ENCODE measurements around the gene GLE1.

Gene GLE1

GRCh38 chr9:128523199-128523925, 18.8 kb downstream of the GLE1 start:
- Mint-ChIP-seq H3K27ac (no peak overlapping the region), H3K4me3 (no peak overlapping the region), H3K36me3 (peaks cover 96% of the 10 kb centered on the region), H3K9me3 (no peaks in the 10 kb centered on the region), H3K4me1 (no peaks in the 10 kb centered on the region)
- ATAC-seq: no peak
- DNase-seq (ENCODE audit: low spot score in 2 of 2): no peak

DNA sequence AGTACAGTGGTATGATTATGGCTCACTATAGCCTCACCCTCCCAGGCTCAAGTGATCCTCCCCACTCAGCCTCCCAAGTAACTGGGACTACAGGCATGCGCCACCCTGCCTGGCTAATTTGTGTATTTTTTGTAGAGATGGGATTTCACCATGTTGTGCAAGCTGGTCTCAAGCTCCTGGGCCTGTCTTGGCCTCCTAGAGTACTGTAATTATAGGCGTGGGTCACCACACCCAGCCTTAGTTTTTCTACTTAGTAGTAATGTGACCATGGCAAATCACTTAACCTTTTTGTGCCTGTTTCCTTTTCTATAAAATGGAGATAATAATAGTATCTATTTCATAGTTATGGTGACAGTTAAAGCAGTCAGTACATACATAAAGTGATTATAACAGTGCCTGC, 22.2 kb downstream of the GLE1 start:
- peaks cover 100% of the 10 kb centered on the region for H3K36me3 Mint-ChIP-seq
- no peak overlapping the region for H3K4me3 Mint-ChIP-seq
- ATAC-seq: no peak

GRCh38 chr9:128528445-128529160, 24.1 kb downstream of the GLE1 start:
- H3K27ac Mint-ChIP-seq: no peak overlapping the region
- ATAC-seq: no peak
- peaks cover 100% of the 10 kb centered on the region for H3K36me3 Mint-ChIP-seq
- no peak for DNase-seq (ENCODE audit: low spot score in 2 of 2)
- H3K9me3 Mint-ChIP-seq: no peaks in the 10 kb centered on the region
- H3K4me1 Mint-ChIP-seq: no peaks in the 10 kb centered on the region
- H3K4me3 Mint-ChIP-seq: no peak overlapping the region

More for the DNA sequence above, 22.2 kb downstream of the GLE1 start:
- H3K9me3 Mint-ChIP-seq: no peaks in the 10 kb centered on the region
- H3K27ac Mint-ChIP-seq: no peak overlapping the region
- no peaks in the 10 kb centered on the region for H3K4me1 Mint-ChIP-seq
- DNase-seq (ENCODE audit: low spot score in 2 of 2): no peak

GRCh38 chr9:128529191-128529590, 24.7 kb downstream of the GLE1 start:
- Mint-ChIP-seq H3K4me1 (no peaks in the 10 kb centered on the region), H3K36me3 (peaks cover 100% of the 10 kb centered on the region), H3K9me3 (no peaks in the 10 kb centered on the region), H3K4me3 (no peak overlapping the region), H3K27ac (no peak overlapping the region)
- ATAC-seq: no peak
- DNase-seq (ENCODE audit: low spot score in 2 of 2): no peak

DNA sequence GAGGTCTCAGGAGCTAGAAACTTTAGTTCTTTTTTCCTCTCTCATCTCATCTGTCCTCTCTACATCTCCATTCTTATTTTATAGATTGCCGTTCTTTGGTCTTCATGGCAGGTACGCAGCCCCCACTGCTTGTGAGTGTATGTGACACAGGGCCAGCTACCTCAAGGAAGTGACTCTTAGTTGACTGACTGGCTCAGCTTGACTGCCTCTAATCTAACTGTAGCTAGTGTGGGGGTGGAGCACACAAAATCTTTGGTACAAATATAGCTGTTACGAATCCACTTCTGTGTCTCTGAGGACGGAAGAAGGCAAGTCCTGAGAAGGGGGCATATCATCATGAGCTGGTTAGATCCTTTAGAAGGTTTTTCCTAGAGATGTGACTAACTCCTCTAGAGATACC, 28.1 kb downstream of the GLE1 start:
- no peak for ATAC-seq
- Mint-ChIP-seq H3K36me3 (peaks cover 100% of the 10 kb centered on the region), H3K4me3 (no peak overlapping the region), H3K27ac (peak overlapping the region; percentile 21), H3K4me1 (no peaks in the 10 kb centered on the region), H3K9me3 (no peaks in the 10 kb centered on the region)
- no peak for DNase-seq (ENCODE audit: low spot score in 2 of 2)

- no peak for DNase-seq (ENCODE audit: low spot score in 2 of 2)
- H3K36me3 Mint-ChIP-seq: peaks cover 83% of the 10 kb centered on the region
- no peak overlapping the region for H3K4me3 Mint-ChIP-seq
- no peaks in the 10 kb centered on the region for H3K9me3 Mint-ChIP-seq
- ATAC-seq: no peak
- H3K4me1 Mint-ChIP-seq: peaks cover 12% of the 10 kb centered on the region
- no peak overlapping the region for H3K27ac Mint-ChIP-seq
Measured at GRCh38 chr9:128540634-128541360, 36.3 kb downstream of the GLE1 start.

DNA sequence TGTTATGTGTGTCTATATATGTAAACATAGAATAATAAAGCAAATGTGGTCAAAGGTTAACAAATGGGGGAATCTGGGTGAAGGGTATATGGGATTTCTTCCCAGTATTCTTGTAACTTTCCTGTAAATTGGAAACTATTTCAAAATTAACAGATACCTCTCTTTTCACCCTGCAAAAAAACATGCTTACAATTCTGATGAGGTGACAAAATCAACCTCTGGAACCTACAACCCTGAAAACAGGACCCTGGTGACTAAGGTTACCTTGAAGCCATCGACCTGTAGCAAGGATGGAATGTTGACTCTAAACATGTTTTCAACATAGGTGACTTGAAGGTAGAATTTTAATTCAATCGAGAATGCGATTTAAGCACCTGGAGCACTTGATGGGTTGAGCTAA, 42.0 kb downstream of the GLE1 start:
- no peak for DNase-seq (ENCODE audit: low spot score in 2 of 2)
- Mint-ChIP-seq H3K9me3 (no peaks in the 10 kb centered on the region), H3K4me1 (peaks cover 24% of the 10 kb centered on the region), H3K36me3 (peaks cover 26% of the 10 kb centered on the region), H3K27ac (no peak overlapping the region), H3K4me3 (no peak overlapping the region)
- no peak for ATAC-seq

DNA sequence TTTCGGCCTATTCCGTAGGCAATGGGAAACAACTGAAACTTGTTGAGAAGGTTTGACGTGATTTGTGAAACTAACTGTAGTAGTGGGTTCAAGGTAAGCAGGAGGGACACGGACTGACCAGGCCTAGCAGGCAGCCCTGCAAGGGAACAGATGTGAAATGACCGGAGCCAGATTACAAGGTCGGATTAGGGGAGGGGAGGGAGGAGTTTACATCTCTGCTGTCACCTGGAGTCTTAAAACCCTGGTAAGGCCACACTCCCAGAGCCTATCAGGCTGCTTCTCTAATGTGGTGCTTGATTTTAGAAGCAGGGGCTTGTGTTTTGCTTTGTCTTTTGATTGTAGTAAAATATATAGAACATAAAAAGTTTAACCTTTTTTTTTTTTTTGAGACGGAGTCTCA, 44.4 kb downstream of the GLE1 start:
- Mint-ChIP-seq H3K4me3 (no peak overlapping the region), H3K9me3 (no peaks in the 10 kb centered on the region), H3K27ac (peak overlapping the region; percentile 81), H3K36me3 (peaks cover 2% of the 10 kb centered on the region), H3K4me1 (peaks cover 30% of the 10 kb centered on the region)
- ATAC-seq (no peak), DNase-seq (ENCODE audit: low spot score in 2 of 2) (no peak)

DNA sequence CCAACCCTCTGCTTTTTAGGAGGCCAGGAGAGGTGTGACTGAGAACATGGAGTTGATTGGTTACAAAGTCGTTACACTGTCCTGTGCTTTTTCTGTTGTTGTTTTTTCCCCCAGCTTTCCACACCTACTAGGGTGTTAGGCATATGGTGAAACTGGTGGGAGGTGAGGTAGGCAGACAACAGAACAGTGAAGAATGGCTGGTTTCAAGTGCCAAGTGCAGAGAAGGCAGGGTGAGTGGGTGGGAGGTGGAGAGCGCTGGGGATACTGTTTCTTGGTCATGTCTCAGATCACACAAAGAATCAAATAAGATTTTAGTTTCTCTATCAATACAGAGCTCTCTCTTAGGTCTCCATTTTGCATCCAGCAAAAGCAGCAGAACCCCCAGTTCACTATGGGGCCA, 45.7 kb downstream of the GLE1 start:
- peak; percentile 60 for ATAC-seq
- Mint-ChIP-seq H3K9me3 (no peaks in the 10 kb centered on the region), H3K36me3 (no peaks in the 10 kb centered on the region), H3K4me3 (no peak overlapping the region), H3K4me1 (peaks cover 30% of the 10 kb centered on the region), H3K27ac (peak overlapping the region; percentile 81)
- DNase-seq (ENCODE audit: low spot score in 2 of 2): peak; percentile 18 to 70

DNA sequence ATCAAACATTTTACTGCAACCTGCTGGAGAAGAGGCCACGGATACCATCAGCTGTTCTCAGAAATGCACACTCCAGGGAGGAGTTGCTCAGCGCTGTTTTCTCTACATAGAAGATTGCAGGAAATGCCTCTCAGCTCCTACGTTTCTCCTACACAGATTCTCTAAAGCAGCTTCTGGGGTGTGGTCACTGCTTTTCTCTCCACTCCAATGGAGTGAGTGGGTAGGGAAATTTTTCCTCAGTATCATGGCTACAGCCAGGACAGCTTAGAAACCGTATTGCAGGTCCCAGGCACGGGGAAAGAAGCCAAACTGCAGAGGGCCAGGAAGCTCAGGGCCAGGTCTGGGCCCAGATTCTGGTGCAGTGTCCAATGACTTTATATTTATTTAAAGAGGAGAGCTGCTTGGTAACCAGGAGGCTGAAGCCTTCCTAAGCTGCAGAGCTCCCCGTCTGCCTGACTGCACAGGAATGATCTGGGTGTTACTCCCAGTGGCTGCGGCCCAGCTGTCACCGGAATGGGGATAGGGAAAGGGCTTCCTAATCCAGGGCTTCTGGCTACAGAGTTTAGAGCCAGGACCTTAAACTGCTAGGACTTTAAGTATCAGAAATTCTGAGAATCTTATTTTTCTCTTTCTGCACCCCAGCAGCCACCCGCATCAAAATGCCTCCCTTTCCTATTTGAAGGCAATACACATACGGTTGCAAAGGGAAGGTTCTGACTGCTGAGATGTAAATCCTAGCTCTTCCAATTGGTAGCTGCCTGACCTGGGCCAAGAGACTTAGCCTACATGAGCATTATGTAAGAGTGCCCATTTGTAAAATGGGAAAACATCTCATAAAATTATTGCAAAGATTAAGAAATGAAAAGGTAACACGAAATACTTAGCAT, 46.5 kb downstream of the GLE1 start:
- Mint-ChIP-seq H3K27ac (peak overlapping the region; percentile 81), H3K9me3 (no peaks in the 10 kb centered on the region), H3K4me1 (peaks cover 30% of the 10 kb centered on the region), H3K4me3 (no peak overlapping the region), H3K36me3 (no peaks in the 10 kb centered on the region)
- DNase-seq (ENCODE audit: low spot score in 2 of 2) (no peak), ATAC-seq (no peak)

DNA sequence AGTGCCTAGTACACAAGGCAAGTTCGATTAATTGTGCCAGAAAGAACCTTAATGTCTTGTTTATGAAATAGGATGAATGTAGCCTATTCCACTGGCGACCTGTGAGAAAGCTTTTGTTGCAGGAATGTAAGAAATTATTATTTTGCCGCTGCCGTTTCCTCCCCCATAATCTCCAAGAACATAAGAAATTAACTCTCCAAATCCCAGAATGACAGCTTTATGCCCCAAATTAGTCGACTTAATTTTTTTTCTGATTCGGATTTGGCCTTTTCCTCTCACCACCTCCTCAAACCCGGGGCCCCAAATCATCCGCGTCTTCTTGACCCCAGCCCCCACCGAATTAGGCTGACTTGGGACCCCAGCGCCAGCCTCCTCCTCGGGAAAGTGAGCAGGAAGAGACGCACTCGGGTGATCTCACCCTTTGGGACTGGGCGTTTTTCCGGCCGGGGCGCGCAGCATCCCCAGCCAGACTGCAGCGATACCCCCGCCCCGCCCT, 47.2 kb downstream of the GLE1 start:
- Mint-ChIP-seq H3K9me3 (no peaks in the 10 kb centered on the region), H3K4me1 (peaks cover 32% of the 10 kb centered on the region), H3K36me3 (no peaks in the 10 kb centered on the region), H3K4me3 (no peak overlapping the region), H3K27ac (no peak overlapping the region)
- ATAC-seq (no peak), DNase-seq (ENCODE audit: low spot score in 2 of 2) (no peak)

- H3K36me3 Mint-ChIP-seq: no peaks in the 10 kb centered on the region
- H3K4me1 Mint-ChIP-seq: peaks cover 38% of the 10 kb centered on the region
- DNase-seq (ENCODE audit: low spot score in 2 of 2): peak; percentile 98 to 99
- no peak within 1 kb of the TSS for H3K27ac Mint-ChIP-seq
- H3K9me3 Mint-ChIP-seq: no peaks in the 10 kb centered on the region
- H3K4me3 Mint-ChIP-seq: no peak within 1 kb of the TSS
- ATAC-seq: peak; percentile 79
Measured at GRCh38 chr9:128552153-128552743, 47.7 kb downstream of the GLE1 start, which contains the start of gene SPTAN1. Gene SPTAN1, plus strand, starts transcription at chr9:128552587. Its CDS starts 14,154 bp downstream, at chr9:128566741.

- Mint-ChIP-seq H3K9me3 (no peaks in the 10 kb centered on the region), H3K4me3 (no peak overlapping the region), H3K36me3 (no peaks in the 10 kb centered on the region), H3K27ac (no peak overlapping the region), H3K4me1 (peaks cover 41% of the 10 kb centered on the region)
- DNase-seq (ENCODE audit: low spot score in 2 of 2): peak in 1 of 2 donors; percentile 84
- ATAC-seq: peak; percentile 39
Measured at GRCh38 chr9:128552744-128553440, 48.4 kb downstream of the GLE1 start.

- H3K9me3 Mint-ChIP-seq: no peaks in the 10 kb centered on the region
- no peak overlapping the region for H3K4me3 Mint-ChIP-seq
- H3K4me1 Mint-ChIP-seq: peaks cover 49% of the 10 kb centered on the region
- ATAC-seq: no peak
- H3K27ac Mint-ChIP-seq: no peak overlapping the region
- peaks cover under 1% of the 10 kb centered on the region for H3K36me3 Mint-ChIP-seq
- DNase-seq (ENCODE audit: low spot score in 2 of 2): no peak
Measured at GRCh38 chr9:128553728-128554127, 49.2 kb downstream of the GLE1 start.

Data from stimulated activated effector memory CD8-positive, alpha-beta T cell treated with anti-CD3 and anti-CD28 coated beads, Interleukin-12 subunit alpha, Interleukin-12 subunit beta, amount 100 ng/mL, for 72 hours (primary cell).